B cell (primary cell): ENCODE data around the gene RGL3. TPM values are rescaled to one million over a fixed set of nuclear protein-coding genes. Genes with fewer than 3 reads are reported as not detected.

Source experiments
- ATAC-seq: fragments of 200-7000 bp; cut with Tn5 transposase; one replicate; pipeline ENCODE4 v1.10.0; 2021; ENCODE audit warnings: low read depth, mild to moderate bottlenecking, moderate number of reproducible peaks, moderate library complexity
- CTCF ChIA-PET: fragments of 350-600 bp; sonication (Branson Sonifier 250); formaldehyde crosslinking; loops from one replicate; lab custom pipeline; 2021; ENCODE audit warnings: antibody characterized with exemption, inconsistent platforms; lab: Charles Lee
- POLR2A ChIA-PET: fragments of 350-600 bp; sonication (Branson Sonifier 250); formaldehyde crosslinking; loops from one replicate; lab custom pipeline; 2021; ENCODE audit warnings: antibody characterized with exemption; lab: Charles Lee
- DNase-seq: peaks from one replicate; pipeline ENCODE4 v3.0.0; 2013
- H2AFZ ChIP-seq: 2 replicates; pipeline ENCODE4 v1.6.1; 2012; ENCODE audit warnings: mild to moderate bottlenecking, low read depth, low read length; ENCODE audit not compliant: insufficient read depth, poor library complexity, severe bottlenecking
- H3K27ac ChIP-seq, 2 donors: 1 replicate in 1 of 2; 2 replicates in 1 of 2; pipeline ENCODE4 v1.5.1; 2012 to 2013; ENCODE audit warnings: low read length in 2 of 2, mild to moderate bottlenecking in 2 of 2, moderate library complexity in 1 of 2
- H3K27me3 ChIP-seq, 4 experiments: fragments of 200-600 bp in 1 of 4; sonication (generic) in 1 of 4; replicated peaks in 1 of 4; 1 replicate in 2 of 4; 2 replicates in 2 of 4; pipeline versions ENCODE4 v1.6.1 to v1.7.0; 2013 to 2016; ENCODE audit warnings: low read length in 3 of 4, mild to moderate bottlenecking in 2 of 4, mixed read lengths in 1 of 4, moderate library complexity in 1 of 4; ENCODE audit not compliant: insufficient read depth in 4 of 4, control insufficient read depth in 3 of 4; ENCODE audit errors: control extremely low read depth in 1 of 4
- H3K36me3 ChIP-seq, 2 experiments: replicated peaks in 1 of 2; 1 replicate in 1 of 2; 2 replicates in 1 of 2; pipeline versions ENCODE4 v1.6.1 to v1.7.1; 2013; ENCODE audit warnings: low read length in 1 of 2; ENCODE audit not compliant: insufficient read depth in 2 of 2, control insufficient read depth in 1 of 2; ENCODE audit errors: control extremely low read depth in 1 of 2, extremely low read depth in 1 of 2
- H3K4me1 ChIP-seq, 2 donors: fragments of 200-600 bp in 1 of 2; sonication (generic) in 1 of 2; 1 replicate in 1 of 2; 2 replicates in 1 of 2; pipeline versions ENCODE4 v1.5.1 to v1.6.1; 2013 to 2017; ENCODE audit warnings: low read length in 2 of 2; ENCODE audit not compliant: control insufficient read depth in 2 of 2, insufficient read depth in 2 of 2
- H3K4me2 ChIP-seq: replicated peaks from 2 replicates; pipeline ENCODE3; 2012; ENCODE audit warnings: mild to moderate bottlenecking, low read depth, low read length; ENCODE audit not compliant: poor library complexity, severe bottlenecking
- H3K4me3 ChIP-seq, 5 experiments: fragments of 200-600 bp in 1 of 5; sonication (generic) in 1 of 5; 1 replicate in 3 of 5; 2 replicates in 2 of 5; pipeline versions ENCODE4 v1.5.1 to v1.7.0; 2011 to 2016; ENCODE audit warnings: low read length in 4 of 5, mild to moderate bottlenecking in 4 of 5, low read depth in 2 of 5, control low read depth in 1 of 5, moderate library complexity in 1 of 5; ENCODE audit not compliant: insufficient read depth in 1 of 5; ENCODE audit errors: control extremely low read depth in 1 of 5, extremely low read depth in 1 of 5
- H3K79me2 ChIP-seq: fragments of 200-600 bp; sonication (generic); one replicate; pipeline ENCODE4 v1.6.0; 2016; ENCODE audit warnings: low read length; ENCODE audit not compliant: control insufficient read depth, insufficient read depth
- H3K9ac ChIP-seq: fragments of 200-600 bp; sonication (generic); 2 replicates; pipeline ENCODE4 v1.6.1; 2017; ENCODE audit warnings: mild to moderate bottlenecking, low read length, moderate library complexity
- H3K9me3 ChIP-seq, 3 donors: one replicate each; pipeline versions ENCODE4 v1.6.1 to v1.7.1; 2013; ENCODE audit warnings: low read length in 2 of 3; ENCODE audit not compliant: control insufficient read depth in 2 of 3, insufficient read depth in 1 of 3; ENCODE audit errors: control extremely low read depth in 1 of 3
- H4K20me1 ChIP-seq: 2 replicates; pipeline ENCODE4 v1.6.0; 2012; ENCODE audit warnings: mild to moderate bottlenecking, low read length; ENCODE audit not compliant: insufficient read depth, control insufficient read depth, poor library complexity, severe bottlenecking
- H3K27ac Mint-ChIP-seq: one replicate; pipeline ENCODE4 v1.8.0; 2021; ENCODE audit warnings: mixed read lengths
- H3K27me3 Mint-ChIP-seq: one replicate; pipeline ENCODE4 v1.8.0; 2021; ENCODE audit warnings: mixed read lengths
- H3K4me1 Mint-ChIP-seq: one replicate; pipeline ENCODE4 v1.8.0; 2021; ENCODE audit warnings: mixed read lengths
- H3K4me3 Mint-ChIP-seq: one replicate; pipeline ENCODE4 v1.8.0; 2021; ENCODE audit warnings: mixed read lengths
- H3K9me3 Mint-ChIP-seq: one replicate; pipeline ENCODE4 v1.8.0; 2022; ENCODE audit warnings: mixed read lengths; ENCODE audit not compliant: insufficient read depth
- CTCF ChIP-seq: fragments of 200-600 bp; IDR thresholded peaks from one replicate; pipeline ENCODE4 v1.8.0; 2022; ENCODE audit warnings: antibody characterized with exemption, mild to moderate bottlenecking
- EZH2 ChIP-seq: IDR thresholded peaks from 2 replicates; pipeline ENCODE4 v1.6.1; 2012; ENCODE audit warnings: borderline replicate concordance, low read depth, mild to moderate bottlenecking, moderate library complexity, low read length; ENCODE audit not compliant: insufficient read depth, poor library complexity, severe bottlenecking
- WGBS: methylation state at CpG from one replicate; pipeline ENCODE4 v1.1.5; 2013; ENCODE audit warnings: missing lambda C conversion rate; ENCODE audit not compliant: insufficient coverage; 5-methylcytosine and 5-hydroxymethylcytosine counted together
- intact Hi-C: fragments of 100-400 bp; cut with micrococcal nuclease; formaldehyde crosslinking; loops from one replicate; pipeline ENCODE4 v1.10.0; 2022
- polyA plus RNA-seq: library from polyadenylated mRNA; depleted of rRNA; stranded (reverse); fragments of >200 nt; gene quantifications from 2 replicates; pipeline ENCODE4 v1.2.3, GENCODE V29; 2012
- total RNA-seq, 2 donors: library from RNA; stranded (reverse); fragments of 120-200 nt in 1 of 2; gene quantifications; 1 replicate in 1 of 2; 2 replicates in 1 of 2; pipeline versions ENCODE4 v1.2.3 to v1.2.4, GENCODE V29; 2013 to 2022

Gene RGL3
- total and polyA plus RNA-seq, 2 donors (not counting 1 experiment from before 2014, with no cell fraction given), result 0.54 to 2.8 TPM

- peaks cover 55 to 61% of the 10 kb centered on the region in 2 donors for H3K4me1 ChIP-seq
- peak overlapping the region in 1 of 2 donors; percentile 4 for H3K27ac ChIP-seq
- H3K4me1 Mint-ChIP-seq, result peaks cover 52% of the 10 kb centered on the region
- peak overlapping the region in 4 of 5 experiments; percentile 40 to 57 (median 46) for H3K4me3 ChIP-seq
- peaks cover 0 to 50% (median 24%) of the 10 kb centered on the region in 4 experiments for H3K27me3 ChIP-seq
- ChIA-PET CTCF (interaction anchor here (0.9 to 5.4 kb wide), 11 partner anchors 14 to 1556 kb away, joined by 3 to 41 read pairs (median 3); partner anchors contain the start of genes EPOR, ODAD3, PRKCSH and SWSAP1), POLR2A (interaction anchor here (0.5 to 3.0 kb wide), 11 partner anchors 10 to 1226 kb away, joined by 3 to 16 read pairs (median 5); partner anchors contain the start of genes ODAD3, PRKCSH and SWSAP1)
- no peaks in the 10 kb centered on the region for H3K36me3 ChIP-seq
- peaks cover 0 to 47% (median 0%) of the 10 kb centered on the region in 3 donors for H3K9me3 ChIP-seq
- TF ChIP-seq CTCF, result no peak
- TF ChIP-seq EZH2, result no peak
- WGBS, result 8% methylated on average over 34 of the region's 36 CpGs
- peak; percentile 48 for ATAC-seq
- no peaks in the 10 kb centered on the region for H3K79me2 ChIP-seq
- DNase-seq, result no peak
- peak overlapping the region; percentile 69 for H2AFZ ChIP-seq
- H4K20me1 ChIP-seq, result no peaks in the 10 kb centered on the region
- peak overlapping the region; percentile 84 for H3K4me3 Mint-ChIP-seq
- peak overlapping the region; percentile 76 for H3K4me2 ChIP-seq
- intact Hi-C loops, result loop anchor here (1.0 to 5.0 kb wide), 4 partner anchors 14 to 374 kb away; partner anchors contain the start of genes ODAD3 and PRKCSH
- H3K9me3 Mint-ChIP-seq, result no peaks in the 10 kb centered on the region
- peak overlapping the region; percentile 61 for H3K27ac Mint-ChIP-seq
- peaks cover 18% of the 10 kb centered on the region for H3K27me3 Mint-ChIP-seq
- peak overlapping the region; percentile 54 for H3K9ac ChIP-seq
Observed at GRCh38 chr19:11421371-11422098, 2.4 kb upstream of the RGL3 start.
